GM19351 (cell line): ENCODE measurements around the gene TMEM132D.

Experiments used
- ATAC-seq: cut with Tn5 transposase; IDR thresholded peaks from one replicate; pipeline ENCODE4 v1.9.1; 2021; ENCODE audit warnings: mild to moderate bottlenecking, moderate library complexity; ENCODE audit not compliant: unreplicated experiment

TMEM132D gene

DNA sequence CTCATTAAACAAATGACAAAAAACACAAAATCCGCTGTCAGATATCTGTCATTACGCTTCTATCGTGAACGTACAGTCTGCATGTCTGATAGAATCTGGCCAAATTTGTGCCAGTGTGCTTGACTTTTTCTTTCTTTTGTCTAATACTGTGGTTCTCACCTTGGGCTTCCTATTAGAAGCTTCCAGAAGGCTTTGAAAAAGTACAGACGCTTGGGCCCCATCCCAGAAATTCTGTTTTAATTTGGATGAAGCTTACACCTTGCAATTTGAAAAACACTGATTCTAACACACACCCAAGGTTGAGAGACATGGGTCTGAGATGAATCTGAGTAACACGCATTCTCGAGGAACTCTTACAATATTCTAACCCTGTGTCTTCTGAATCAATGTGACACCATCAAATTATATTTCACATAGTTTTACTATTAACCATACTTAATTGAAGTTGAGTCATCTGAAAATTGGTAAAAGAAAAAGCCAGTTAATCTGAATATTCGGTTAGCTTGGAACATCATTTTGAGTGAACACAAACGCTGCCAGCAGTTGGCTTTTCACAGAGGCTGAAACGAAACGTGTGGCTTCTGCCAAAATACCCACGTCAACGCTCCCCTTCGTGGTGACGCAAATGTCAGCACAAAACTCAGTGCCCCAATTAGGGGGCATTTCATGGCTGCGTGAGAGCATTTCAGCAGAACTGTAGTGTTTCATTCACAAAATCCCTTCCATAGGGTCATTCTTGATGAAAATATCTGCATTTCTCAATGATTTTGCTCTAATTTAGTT lies 420.5 kb downstream of the TMEM132D start:
- no peak for ATAC-seq

DNA sequence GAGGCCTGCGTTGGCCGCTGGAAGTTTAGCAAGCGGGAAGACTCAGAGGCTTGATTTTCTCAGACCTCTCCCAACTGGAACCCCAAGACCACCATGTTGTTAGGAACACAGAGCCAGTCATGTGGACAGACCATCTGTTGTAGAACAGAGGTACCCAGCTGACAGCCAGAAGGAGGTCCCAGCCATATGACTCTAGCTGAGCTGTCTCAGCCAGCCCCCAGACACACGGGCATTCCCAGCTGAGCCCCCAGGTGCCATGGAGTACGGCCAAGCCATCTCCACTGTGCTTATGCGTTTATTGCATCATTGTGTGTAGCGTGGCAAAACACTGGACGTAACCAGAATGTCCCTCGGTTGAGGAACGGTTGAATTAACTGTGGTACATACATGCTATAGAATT lies 421.9 kb downstream of the TMEM132D start:
- ATAC-seq, result no peak

DNA sequence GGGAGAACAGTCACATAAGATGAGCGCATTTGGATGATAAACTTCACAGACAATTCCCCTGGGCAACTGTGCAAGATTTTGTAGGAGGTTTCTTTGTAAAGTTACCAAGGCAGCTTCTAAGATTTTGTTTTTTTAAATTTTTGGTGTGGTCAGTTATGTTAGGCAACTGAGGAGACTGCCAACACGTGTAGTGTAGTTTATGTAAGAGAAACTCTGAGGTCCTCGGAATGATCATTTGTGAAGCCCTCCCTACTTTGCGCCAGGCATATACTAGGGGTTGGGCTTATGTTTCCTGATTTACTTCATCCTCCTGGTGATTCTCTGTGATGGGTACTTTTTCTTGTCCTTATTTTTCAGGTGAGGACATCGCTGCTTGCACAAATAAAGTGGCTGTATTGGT lies 433.6 kb downstream of the TMEM132D start:
- ATAC-seq, result no peak

GRCh38 chr12:129467726-129468125 lies 436.1 kb downstream of the TMEM132D start:
- no peak for ATAC-seq

DNA sequence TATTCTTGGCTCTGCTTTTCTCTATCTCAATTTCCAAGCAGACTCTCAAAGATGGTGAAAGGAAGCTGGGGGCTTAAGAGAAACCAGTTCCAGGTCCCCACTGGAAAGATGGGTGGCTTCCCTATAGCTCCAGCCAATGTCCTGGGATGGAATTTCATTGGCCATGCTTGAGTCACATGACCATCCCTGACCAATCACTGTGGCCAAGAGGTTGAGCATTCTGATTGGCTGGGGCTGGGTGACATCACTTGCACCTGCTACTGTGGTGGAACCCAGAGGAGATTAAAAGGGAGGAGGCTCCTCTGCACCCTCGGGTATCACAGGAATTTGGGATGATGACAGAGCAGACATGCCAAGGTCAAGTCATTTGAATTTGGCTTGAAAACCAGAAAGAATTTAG lies 436.5 kb downstream of the TMEM132D start:
- no peak for ATAC-seq

DNA sequence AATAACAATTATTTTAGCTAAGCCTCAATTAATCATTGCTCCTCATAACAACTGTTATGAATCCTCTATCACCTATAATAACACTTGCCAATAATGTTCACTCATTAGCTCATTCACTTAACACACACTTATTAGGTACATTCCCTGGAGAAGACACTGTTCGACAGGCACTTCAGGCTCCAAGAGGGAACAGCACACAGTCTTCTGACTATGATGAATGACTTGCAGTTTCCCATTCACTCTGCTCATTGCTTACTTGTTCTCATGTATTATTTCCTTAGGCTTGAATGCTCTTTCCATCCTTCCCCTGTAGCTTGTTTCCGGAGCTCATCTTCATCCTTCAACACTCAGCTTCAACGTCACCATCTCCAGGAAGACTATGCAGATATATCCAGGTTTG lies 437.3 kb downstream of the TMEM132D start:
- no peak for ATAC-seq

DNA sequence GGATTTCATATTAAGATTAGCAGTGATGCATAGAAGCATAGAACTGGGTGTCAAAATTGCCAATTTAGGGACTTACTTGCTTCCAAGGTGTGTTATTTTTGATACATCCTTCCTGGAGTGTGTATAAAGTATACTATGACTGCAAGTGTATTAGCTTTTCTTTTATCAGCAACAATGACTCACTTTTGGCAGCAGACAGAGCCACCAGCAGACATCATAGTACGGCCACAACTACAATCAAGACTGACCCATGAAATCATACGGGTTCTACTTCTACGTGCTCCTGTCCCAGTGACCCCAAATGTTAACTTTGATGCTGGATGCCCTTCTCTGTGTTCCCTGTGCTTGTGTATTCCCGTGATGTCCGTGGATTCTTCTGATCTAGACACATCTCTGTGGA lies 443.9 kb downstream of the TMEM132D start:
- no peak for ATAC-seq

GRCh38 chr12:129446696-129447095 lies 457.1 kb downstream of the TMEM132D start:
- no peak for ATAC-seq

GRCh38 chr12:129440278-129440677 lies 463.5 kb downstream of the TMEM132D start:
- ATAC-seq, result no peak

- no peak for ATAC-seq
Observed at GRCh38 chr12:129434790-129435189, 469.0 kb downstream of the TMEM132D start.

- ATAC-seq, result no peak
Observed at GRCh38 chr12:129428240-129428936, 475.4 kb downstream of the TMEM132D start.

DNA sequence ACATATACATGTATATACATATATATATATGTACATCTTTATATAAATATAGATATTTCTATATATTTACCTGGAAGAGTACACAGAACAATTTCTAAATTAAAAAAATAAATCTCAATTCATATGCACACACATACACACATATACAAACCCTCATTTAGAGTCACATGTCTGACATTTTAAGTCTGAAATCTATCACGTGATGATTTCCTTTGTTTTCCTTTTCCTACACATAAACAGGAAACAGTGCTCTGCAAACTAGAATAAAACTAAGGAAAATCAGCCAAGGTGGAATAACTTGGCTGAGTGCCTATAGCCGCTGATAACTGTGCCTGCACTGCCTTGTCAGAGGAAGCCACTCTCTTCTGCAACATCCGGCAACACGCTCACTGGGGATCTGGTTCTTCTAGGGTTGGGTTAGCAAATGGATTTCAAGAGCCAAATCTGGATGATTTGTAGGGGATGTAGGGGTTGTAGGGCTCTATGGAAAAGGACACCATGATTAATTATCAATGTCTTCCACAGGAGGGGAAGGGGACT lies 480.7 kb downstream of the TMEM132D start:
- no peak for ATAC-seq

GRCh38 chr12:129413295-129413694 lies 490.5 kb downstream of the TMEM132D start:
- ATAC-seq, result no peak

DNA sequence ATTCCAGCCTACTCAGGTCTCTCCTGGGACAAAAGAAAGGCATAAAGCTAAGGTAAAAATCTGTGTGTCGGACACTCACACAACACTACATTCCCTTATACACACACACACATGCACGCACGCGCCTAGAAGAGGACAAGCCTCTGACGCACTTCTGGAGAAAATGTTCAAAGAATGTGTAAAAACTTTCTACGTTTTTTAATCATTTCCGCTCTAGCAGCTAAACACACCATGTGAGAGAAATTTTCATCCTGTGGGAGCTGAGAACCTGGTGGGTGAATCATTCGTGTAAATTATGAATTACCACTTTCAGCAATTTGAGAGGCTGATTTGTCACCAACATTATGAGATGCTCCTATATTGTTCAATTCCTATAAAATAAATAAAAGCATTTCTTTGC lies 494.5 kb downstream of the TMEM132D start:
- ATAC-seq, result no peak

DNA sequence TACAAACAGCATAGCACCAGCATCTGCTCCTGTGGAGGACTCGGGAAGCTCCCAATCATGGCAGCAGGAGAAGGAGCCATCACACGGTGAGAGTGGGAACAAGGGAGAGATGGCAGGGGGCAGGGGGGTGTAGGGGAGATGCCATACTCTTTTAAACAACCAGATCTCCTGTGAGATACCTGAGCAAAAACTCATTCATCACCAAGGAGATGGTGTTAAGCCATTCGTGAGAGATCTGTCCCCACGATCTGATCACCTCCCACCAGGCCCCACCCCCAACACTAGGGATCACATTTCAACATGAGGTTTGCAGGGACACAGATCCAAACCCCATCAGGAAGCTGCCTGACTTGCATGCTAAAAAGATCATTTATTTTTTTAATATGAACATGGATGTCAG lies 499.3 kb downstream of the TMEM132D start:
- no peak for ATAC-seq

- ATAC-seq, result no peak
Observed at GRCh38 chr12:129401572-129401971, 502.3 kb downstream of the TMEM132D start.

DNA sequence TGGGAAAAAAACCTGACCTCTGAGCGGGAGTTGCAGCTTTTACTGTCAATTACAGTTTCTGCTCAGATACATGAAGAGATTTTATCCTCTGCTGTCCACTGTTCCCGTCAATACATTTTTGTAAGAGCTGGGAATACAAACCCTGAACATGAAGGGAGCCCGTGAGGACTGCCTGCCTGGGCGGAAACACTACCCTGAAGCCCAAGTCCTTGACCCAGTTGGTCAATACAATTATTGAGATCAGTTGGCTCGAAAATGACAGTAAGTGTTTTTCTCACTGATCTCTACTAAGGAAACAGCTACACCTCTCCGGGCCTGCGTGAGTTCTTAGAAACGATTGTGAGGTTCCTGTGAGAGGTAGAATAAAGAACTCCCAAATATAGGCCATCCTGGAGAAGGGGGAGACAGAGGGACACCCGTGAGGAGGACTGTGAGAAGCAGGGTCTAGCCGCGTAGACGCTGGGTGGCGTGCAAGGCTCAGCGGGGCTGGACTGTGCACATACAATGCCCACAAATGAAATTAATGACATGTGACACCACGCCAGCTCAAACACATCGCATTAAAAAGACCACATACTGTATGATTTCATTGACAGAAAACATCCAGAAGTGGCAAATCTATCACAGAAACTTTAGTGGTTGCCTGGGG lies 509.5 kb downstream of the TMEM132D start:
- no peak for ATAC-seq

DNA sequence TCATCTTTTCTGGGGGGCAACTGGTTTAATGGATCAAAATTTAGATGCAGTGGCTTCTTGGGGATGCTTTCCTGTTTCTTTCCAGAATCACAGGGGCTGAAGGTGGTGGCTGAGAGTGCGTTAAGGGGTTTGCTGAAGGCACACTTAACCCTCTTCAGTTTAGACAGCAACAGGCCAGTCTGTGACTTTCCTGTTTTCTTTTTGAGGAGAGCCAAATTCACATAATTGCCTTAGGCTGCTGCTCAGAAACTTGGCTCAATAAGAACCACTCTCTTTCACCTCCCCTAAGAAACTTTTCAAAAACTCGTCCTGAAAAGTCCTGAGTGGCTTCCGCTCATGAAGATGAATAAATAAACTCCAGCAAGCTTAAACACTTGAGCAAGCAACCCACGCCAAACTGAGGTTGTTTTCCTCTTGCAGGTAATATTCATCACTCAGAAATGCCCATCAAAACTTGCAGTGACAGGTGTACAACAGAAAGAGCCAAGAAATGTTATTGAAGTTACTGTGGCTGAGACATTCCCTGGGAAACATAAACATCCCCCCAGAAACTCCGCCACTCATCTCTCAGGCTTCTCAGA lies 510.4 kb downstream of the TMEM132D start:
- no peak for ATAC-seq

DNA sequence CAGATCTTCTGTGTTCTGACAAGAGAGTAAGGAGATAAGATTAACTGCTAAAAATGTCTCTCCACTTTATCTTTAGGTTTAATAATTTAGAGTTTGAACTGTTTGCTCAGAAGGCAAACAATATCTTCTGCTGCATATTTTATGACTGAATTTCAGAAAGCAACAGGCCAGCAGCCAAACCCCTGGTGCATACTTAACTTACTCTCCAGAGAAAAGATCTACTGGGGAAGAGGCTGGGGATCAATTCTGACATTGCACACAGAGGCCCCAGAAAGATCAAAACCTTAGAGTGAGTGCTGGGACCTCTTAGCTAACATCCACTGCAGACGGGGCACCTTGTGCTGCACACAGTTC lies 518.2 kb downstream of the TMEM132D start:
- no peak for ATAC-seq

DNA sequence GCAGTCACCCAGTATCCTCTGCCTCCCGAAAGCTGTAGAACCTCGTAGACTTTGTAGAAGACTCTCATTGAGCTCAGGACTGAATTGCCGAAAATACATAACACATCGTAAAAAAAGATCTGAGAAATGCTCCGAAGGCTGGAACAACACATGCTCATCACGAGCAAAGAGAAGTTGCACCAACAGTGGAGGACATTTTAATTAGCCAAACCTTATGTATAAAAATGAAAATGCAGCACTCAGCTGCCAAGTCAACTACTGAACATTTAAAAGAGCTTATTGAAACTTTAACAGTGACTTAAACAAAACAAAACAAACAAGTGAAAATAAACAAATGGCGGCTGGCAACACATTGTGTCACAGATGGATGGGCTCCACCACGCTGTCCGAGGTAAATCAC lies 519.9 kb downstream of the TMEM132D start:
- ATAC-seq, result no peak

- ATAC-seq, result no peak
Observed at GRCh38 chr12:129381715-129382114, 522.1 kb downstream of the TMEM132D start.
